K562 (cell line): ENCODE data around the gene IRAK2. TPM values are rescaled to one million over a fixed set of nuclear protein-coding genes. Genes with fewer than 3 reads are reported as not detected.

ENCODE experiments used
- GABPB1 ChIP-seq: sonication (generic); formaldehyde crosslinking; IDR thresholded peaks from 2 replicates; pipeline ENCODE4 v1.8.0; 2022; ENCODE audit warnings: mild to moderate bottlenecking, missing genetic modification reagents
- HLTF ChIP-seq: fragments of 450-650 bp; IDR thresholded peaks from 2 replicates; pipeline ENCODE4 v1.6.1; 2016
- KLF16 ChIP-seq: IDR thresholded peaks from 2 replicates; pipeline ENCODE4 v1.6.1; 2016; ENCODE audit warnings: antibody characterized with exemption
- NR3C1 ChIP-seq: sonication (generic); formaldehyde crosslinking; IDR thresholded peaks from 2 replicates; pipeline ENCODE4 v1.8.1; 2022; ENCODE audit warnings: missing genetic modification reagents
- POLR2B ChIP-seq: fragments of 450-650 bp; IDR thresholded peaks from 2 replicates; pipeline ENCODE4 v1.6.1; 2018; ENCODE audit warnings: low read depth; ENCODE audit not compliant: partially characterized antibody
- SP1 ChIP-seq: sonication (generic); formaldehyde crosslinking; IDR thresholded peaks from 2 replicates; pipeline ENCODE4 v1.8.1; 2022; ENCODE audit warnings: mild to moderate bottlenecking, missing genetic modification reagents
- YY1 ChIP-seq, 3 experiments: IDR thresholded peaks; 2 replicates each; pipeline ENCODE4 v1.6.1; 2011; ENCODE audit warnings: low read length in 2 of 3, mild to moderate bottlenecking in 2 of 3, moderate library complexity in 2 of 3, borderline replicate concordance in 1 of 3, control low read depth in 1 of 3, low read depth in 1 of 3; ENCODE audit not compliant: insufficient read depth in 3 of 3, insufficient replicate concordance in 2 of 3, control insufficient read depth in 1 of 3, insufficient read length in 1 of 3; ENCODE audit errors: extremely low read depth in 1 of 3
- ZC3H4 ChIP-seq: sonication (generic); formaldehyde crosslinking; IDR thresholded peaks from 2 replicates; pipeline ENCODE4 v1.9.0; 2021; ENCODE audit warnings: missing genetic modification reagents, borderline replicate concordance
- ZNF282 ChIP-seq: sonication (generic); formaldehyde crosslinking; IDR thresholded peaks from 2 replicates; pipeline ENCODE4 v1.8.1; 2023; ENCODE audit warnings: missing genetic modification reagents
- ZSCAN32 ChIP-seq: fragments of 450-650 bp; formaldehyde crosslinking; IDR thresholded peaks from 2 replicates; pipeline ENCODE4 v1.4.0; 2020; ENCODE audit warnings: mild to moderate bottlenecking, moderate library complexity
- polyA plus RNA-seq, 8 experiments: library from polyadenylated mRNA; depleted of rRNA in 4 of 8; stranded (reverse) in 5 of 8; unstranded in 3 of 8; fragments of >200 nt; fragmentation: Nextera tagmentation in 2 of 8; fragmentation: Illumina TruSeq in 1 of 8; extraction: Ambion mirVana in 2 of 8; extraction: Trizol in 1 of 8; gene quantifications; 2 replicates each; pipeline versions ENCODE4 v1.2.1 to v1.2.3, GENCODE V29; 2011 to 2014; ENCODE audit warnings: inconsistent platforms in 1 of 8, missing spikeins in 1 of 8
- small RNA-seq: library from RNA; depleted of rRNA; stranded (forward); fragments of <200 nt; gene quantifications from one replicate; pipeline ENCODE3, GENCODE V24; 2014
- total RNA-seq, 7 experiments: library from RNA; depleted of rRNA in 6 of 7; stranded (reverse); fragments of >200 nt in 6 of 7; fragmentation: Illumina TruSeq in 2 of 7; extraction: Trizol in 2 of 7; gene quantifications; 2 replicates each; pipeline versions ENCODE4 v1.2.1 to v1.2.3, GENCODE V29; 2011 to 2021; ENCODE audit warnings: low replicate concordance in 1 of 7

IRAK2 gene
- total and polyA plus RNA-seq, 9 of the 15 experiments (the other 6 are each of a cell fraction or from before 2014, with no cell fraction given), result 0.42 to 4.4 (median 2.7) TPM

DNA sequence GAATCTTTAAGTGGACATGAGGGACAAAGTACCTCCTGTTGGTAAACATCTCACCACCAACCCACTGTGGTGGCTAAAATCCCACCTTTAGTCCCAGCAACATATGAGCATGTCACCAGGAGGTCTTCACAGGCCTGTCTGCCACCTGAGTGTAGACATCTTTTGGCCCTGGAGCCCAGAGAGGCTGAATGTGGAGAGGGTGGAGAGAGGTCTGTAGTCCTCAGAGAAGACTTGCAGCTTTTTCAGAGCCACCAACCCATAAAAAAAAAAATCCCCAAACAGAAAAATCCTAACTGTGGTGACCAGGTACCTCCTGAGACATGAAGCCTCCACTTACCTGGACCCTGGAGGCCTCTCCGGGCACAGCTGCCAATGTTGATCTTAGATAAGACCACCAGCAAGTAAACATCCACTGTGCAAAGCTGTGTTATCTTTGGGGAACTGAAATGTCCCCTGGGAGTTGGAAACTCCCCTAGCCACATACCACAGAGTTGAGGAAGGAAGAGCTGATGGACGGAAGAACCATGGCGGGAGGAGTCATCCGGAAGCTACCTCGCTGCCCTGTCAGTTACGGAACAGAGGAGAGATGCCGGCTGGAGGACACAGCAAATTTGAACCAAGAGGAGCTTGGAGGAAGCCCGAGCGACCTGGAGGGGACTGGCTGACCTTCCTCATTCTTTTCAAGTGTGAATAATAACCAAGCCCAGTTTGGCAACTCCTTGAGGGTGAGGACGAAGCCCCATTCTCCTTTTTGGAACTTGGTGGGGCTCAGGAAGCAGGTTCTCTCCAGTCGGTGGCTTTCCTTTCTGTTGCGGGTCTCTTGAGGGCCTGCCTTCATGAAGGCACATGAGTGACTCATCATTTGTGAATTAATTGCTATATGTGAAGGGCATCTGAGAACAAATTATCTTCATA is 128.0 kb downstream of the IRAK2 start, which contains the start of gene GHRL (continued):
- TF ChIP-seq YY1 (IDR thresholded peaks at IDR 0.05; ENCODE audit: borderline replicate concordance in 1 of 3, control insufficient read depth in 1 of 3, extremely low read depth in 1 of 3, insufficient read depth in 3 of 3, insufficient read length in 1 of 3, insufficient replicate concordance in 2 of 3, low read depth in 1 of 3, low read length in 2 of 3), result peak in 1 of 3 experiments; percentile 70
- TF ChIP-seq ZNF282, result no peak
- peak; percentile 23 for TF ChIP-seq POLR2B
- no peak; the same call in 1 of the 2 replicates for TF ChIP-seq KLF16
- TF ChIP-seq SP1 (CRISPR knock-in tag), result peak; percentile 52
- no peak for TF ChIP-seq HLTF
- TF ChIP-seq ZC3H4, result no peak
- TF ChIP-seq ZSCAN32 (CRISPR knock-in tag), result no peak
- peak; percentile 63; the same call in 1 of the 2 replicates for TF ChIP-seq GABPB1 (CRISPR knock-in tag)
- no peak for TF ChIP-seq NR3C1

Small RNA genes within 50 kb of the gene (small RNA-seq; reads per million reads assigned to genes)
- not detected for gene RF02126

Other genes with a start within 250 kb of the IRAK2 start
Only the 7 nearest of the 11 such genes appear.
- 77.8 and 83.6 TPM in 2 replicates for gene FANCD2, start 138.5 kb upstream of the IRAK2 start, total RNA-seq (2014; rRNA removed)
- gene FANCD2, start 138.5 kb upstream of the IRAK2 start, total RNA-seq (2014; rRNA removed; fragmentation: Illumina TruSeq; extraction: Trizol), result 96.1 and 107 TPM in 2 replicates
- gene FANCD2, start 138.5 kb upstream of the IRAK2 start, total RNA-seq (2015; rRNA removed; fragmentation: Illumina TruSeq; extraction: Trizol), result 72.5 and 78.9 TPM in 2 replicates
- gene FANCD2, start 138.5 kb upstream of the IRAK2 start, total RNA-seq (2021), result 58.3 and 59.4 TPM in 2 replicates
- 108 and 137 TPM in 2 replicates for gene FANCD2, start 138.5 kb upstream of the IRAK2 start, polyA plus RNA-seq (2011; rRNA removed)
- 71.7 and 111 TPM in 2 replicates for gene FANCD2, start 138.5 kb upstream of the IRAK2 start, polyA plus RNA-seq (2014; fragmentation: Illumina TruSeq; extraction: Trizol)
- gene FANCD2, start 138.5 kb upstream of the IRAK2 start, polyA plus RNA-seq (2014; fragmentation: Nextera tagmentation; extraction: Ambion mirVana), result 100 to 1,000 TPM in 1 of 2 experiments, 10 to 100 TPM in 1; 86.6 to 105 TPM
- 96.2 and 114 TPM in 2 replicates for gene FANCD2, start 138.5 kb upstream of the IRAK2 start, polyA plus RNA-seq (2014; rRNA removed)
- gene FANCD2OS, start 56.7 kb upstream of the IRAK2 start, total RNA-seq (2014; rRNA removed), result not detected in 2 replicates
- gene FANCD2OS, start 56.7 kb upstream of the IRAK2 start, total RNA-seq (2014; rRNA removed; fragmentation: Illumina TruSeq; extraction: Trizol), result not detected in 2 replicates
- not detected in 2 replicates for gene FANCD2OS, start 56.7 kb upstream of the IRAK2 start, total RNA-seq (2015; rRNA removed; fragmentation: Illumina TruSeq; extraction: Trizol)
- not detected in 2 replicates for gene FANCD2OS, start 56.7 kb upstream of the IRAK2 start, total RNA-seq (2021)
- not detected in 2 replicates for gene FANCD2OS, start 56.7 kb upstream of the IRAK2 start, polyA plus RNA-seq (2011; rRNA removed)
- not detected in 2 replicates for gene FANCD2OS, start 56.7 kb upstream of the IRAK2 start, polyA plus RNA-seq (2014; fragmentation: Illumina TruSeq; extraction: Trizol)
- gene FANCD2OS, start 56.7 kb upstream of the IRAK2 start, polyA plus RNA-seq (2014; fragmentation: Nextera tagmentation; extraction: Ambion mirVana), result not detected
- gene FANCD2OS, start 56.7 kb upstream of the IRAK2 start, polyA plus RNA-seq (2014; rRNA removed), result not detected in 2 replicates
- 105 and 110 TPM in 2 replicates for gene BRK1, start 49.2 kb upstream of the IRAK2 start, total RNA-seq (2014; rRNA removed)
- 148 and 174 TPM in 2 replicates for gene BRK1, start 49.2 kb upstream of the IRAK2 start, total RNA-seq (2014; rRNA removed; fragmentation: Illumina TruSeq; extraction: Trizol)
- gene BRK1, start 49.2 kb upstream of the IRAK2 start, total RNA-seq (2015; rRNA removed; fragmentation: Illumina TruSeq; extraction: Trizol), result 148 and 161 TPM in 2 replicates
- gene BRK1, start 49.2 kb upstream of the IRAK2 start, total RNA-seq (2021), result 139 and 140 TPM in 2 replicates
- 295 and 316 TPM in 2 replicates for gene BRK1, start 49.2 kb upstream of the IRAK2 start, polyA plus RNA-seq (2011; rRNA removed)
- 250 and 293 TPM in 2 replicates for gene BRK1, start 49.2 kb upstream of the IRAK2 start, polyA plus RNA-seq (2014; fragmentation: Illumina TruSeq; extraction: Trizol)
- gene BRK1, start 49.2 kb upstream of the IRAK2 start, polyA plus RNA-seq (2014; fragmentation: Nextera tagmentation; extraction: Ambion mirVana), result 100 to 1,000 TPM; 538 to 634 TPM
- 252 and 265 TPM in 2 replicates for gene BRK1, start 49.2 kb upstream of the IRAK2 start, polyA plus RNA-seq (2014; rRNA removed)
- gene VHL, start 23.1 kb upstream of the IRAK2 start, total RNA-seq (2014; rRNA removed), result 73.9 and 82.2 TPM in 2 replicates
- gene VHL, start 23.1 kb upstream of the IRAK2 start, total RNA-seq (2014; rRNA removed; fragmentation: Illumina TruSeq; extraction: Trizol), result 109 and 120 TPM in 2 replicates
- gene VHL, start 23.1 kb upstream of the IRAK2 start, total RNA-seq (2015; rRNA removed; fragmentation: Illumina TruSeq; extraction: Trizol), result 90.5 and 91.1 TPM in 2 replicates
- gene VHL, start 23.1 kb upstream of the IRAK2 start, total RNA-seq (2021), result 79.4 and 93.6 TPM in 2 replicates
- 49.8 and 55.3 TPM in 2 replicates for gene VHL, start 23.1 kb upstream of the IRAK2 start, polyA plus RNA-seq (2011; rRNA removed)
- 73.5 and 84.1 TPM in 2 replicates for gene VHL, start 23.1 kb upstream of the IRAK2 start, polyA plus RNA-seq (2014; fragmentation: Illumina TruSeq; extraction: Trizol)
- gene VHL, start 23.1 kb upstream of the IRAK2 start, polyA plus RNA-seq (2014; fragmentation: Nextera tagmentation; extraction: Ambion mirVana), result 10 to 100 TPM; 16.3 to 22.7 TPM
- 58.7 and 74.2 TPM in 2 replicates for gene VHL, start 23.1 kb upstream of the IRAK2 start, polyA plus RNA-seq (2014; rRNA removed)
- gene TATDN2, start 83.5 kb downstream of the IRAK2 start, total RNA-seq (2014; rRNA removed), result 10.9 and 14.7 TPM in 2 replicates
- 25.0 and 25.8 TPM in 2 replicates for gene TATDN2, start 83.5 kb downstream of the IRAK2 start, total RNA-seq (2014; rRNA removed; fragmentation: Illumina TruSeq; extraction: Trizol)
- 29.0 and 30.3 TPM in 2 replicates for gene TATDN2, start 83.5 kb downstream of the IRAK2 start, total RNA-seq (2015; rRNA removed; fragmentation: Illumina TruSeq; extraction: Trizol)
- gene TATDN2, start 83.5 kb downstream of the IRAK2 start, total RNA-seq (2021), result 38.8 and 44.7 TPM in 2 replicates
- gene TATDN2, start 83.5 kb downstream of the IRAK2 start, polyA plus RNA-seq (2011; rRNA removed), result 20.8 and 27.2 TPM in 2 replicates
- 34.9 and 36.6 TPM in 2 replicates for gene TATDN2, start 83.5 kb downstream of the IRAK2 start, polyA plus RNA-seq (2014; fragmentation: Illumina TruSeq; extraction: Trizol)
- gene TATDN2, start 83.5 kb downstream of the IRAK2 start, polyA plus RNA-seq (2014; fragmentation: Nextera tagmentation; extraction: Ambion mirVana), result 1 to 10 TPM; 5.2 to 7.9 TPM
- 23.7 and 28.0 TPM in 2 replicates for gene TATDN2, start 83.5 kb downstream of the IRAK2 start, polyA plus RNA-seq (2014; rRNA removed)
- gene GHRL, start 128.0 kb downstream of the IRAK2 start, total RNA-seq (2014; rRNA removed), result 0.45 TPM in 1 of 2 replicates, not detected in the other
- not detected in 2 replicates for gene GHRL, start 128.0 kb downstream of the IRAK2 start, total RNA-seq (2014; rRNA removed; fragmentation: Illumina TruSeq; extraction: Trizol)
- gene GHRL, start 128.0 kb downstream of the IRAK2 start, total RNA-seq (2015; rRNA removed; fragmentation: Illumina TruSeq; extraction: Trizol), result 0.60 TPM in 1 of 2 replicates, not detected in the other
- gene GHRL, start 128.0 kb downstream of the IRAK2 start, total RNA-seq (2021), result 0.29 and 0.34 TPM in 2 replicates
- 0.08 and 0.09 TPM in 2 replicates for gene GHRL, start 128.0 kb downstream of the IRAK2 start, polyA plus RNA-seq (2011; rRNA removed)
- gene GHRL, start 128.0 kb downstream of the IRAK2 start, polyA plus RNA-seq (2014; fragmentation: Illumina TruSeq; extraction: Trizol), result 0.15 TPM in 1 of 2 replicates, not detected in the other
- not detected for gene GHRL, start 128.0 kb downstream of the IRAK2 start, polyA plus RNA-seq (2014; fragmentation: Nextera tagmentation; extraction: Ambion mirVana)
- gene GHRL, start 128.0 kb downstream of the IRAK2 start, polyA plus RNA-seq (2014; rRNA removed), result 0.16 and 0.19 TPM in 2 replicates
- 256 and 318 TPM in 2 replicates for gene SEC13, start 156.2 kb downstream of the IRAK2 start, total RNA-seq (2014; rRNA removed)
- gene SEC13, start 156.2 kb downstream of the IRAK2 start, total RNA-seq (2014; rRNA removed; fragmentation: Illumina TruSeq; extraction: Trizol), result 124 and 145 TPM in 2 replicates
- gene SEC13, start 156.2 kb downstream of the IRAK2 start, total RNA-seq (2015; rRNA removed; fragmentation: Illumina TruSeq; extraction: Trizol), result 192 and 196 TPM in 2 replicates
- gene SEC13, start 156.2 kb downstream of the IRAK2 start, total RNA-seq (2021), result 199 and 209 TPM in 2 replicates
- gene SEC13, start 156.2 kb downstream of the IRAK2 start, polyA plus RNA-seq (2011; rRNA removed), result 199 and 308 TPM in 2 replicates
- 274 and 284 TPM in 2 replicates for gene SEC13, start 156.2 kb downstream of the IRAK2 start, polyA plus RNA-seq (2014; fragmentation: Illumina TruSeq; extraction: Trizol)
- gene SEC13, start 156.2 kb downstream of the IRAK2 start, polyA plus RNA-seq (2014; fragmentation: Nextera tagmentation; extraction: Ambion mirVana), result 100 to 1,000 TPM in 1 of 2 experiments, 10 to 100 TPM in 1; 71.5 to 116 TPM
- gene SEC13, start 156.2 kb downstream of the IRAK2 start, polyA plus RNA-seq (2014; rRNA removed), result 152 and 181 TPM in 2 replicates